Measurements from ENCODE around the gene TMTC4. TPM values are rescaled to one million over a fixed set of nuclear protein-coding genes. Genes with fewer than 3 reads are reported as not detected.

The TMTC4 gene
- total and polyA plus RNA-seq, 2 of the 4 experiments (the other 2 are of a cell fraction) = 8.4 to 14.3 TPM

DNA sequence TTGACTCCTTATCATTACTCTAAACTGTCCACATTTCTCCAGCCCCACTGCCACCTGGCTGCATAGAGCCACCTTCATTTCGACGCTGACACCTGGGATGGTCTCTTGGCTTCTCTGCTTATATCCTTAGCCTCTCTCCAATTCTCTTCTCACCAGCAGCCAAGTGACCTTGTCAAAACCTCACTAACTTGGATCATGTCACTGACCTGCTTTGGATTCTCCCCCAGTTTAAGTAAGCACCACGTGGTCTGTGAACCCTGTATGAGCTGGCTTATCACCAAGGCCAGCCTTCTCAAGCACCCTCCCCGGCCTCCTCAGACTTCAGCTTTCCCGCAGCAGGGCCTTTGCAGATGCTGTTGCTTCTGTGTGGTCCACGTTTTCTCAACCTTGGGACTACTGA is 73.7 kb downstream of the TMTC4 start:
- H2BK15ac ChIP-seq (ENCODE audit: low read depth, low read length) = no peak overlapping the region
- H3K18ac ChIP-seq (ENCODE audit: low read depth, low read length) = no peak overlapping the region
- H3K56ac ChIP-seq (ENCODE audit: extremely low read depth, insufficient read depth, low read length) = no peak overlapping the region
- POLR2A ChIA-PET (ENCODE audit: unreplicated experiment) = no interaction called here
- no peak overlapping the region for H2AK5ac ChIP-seq (ENCODE audit: low read depth, low read length)
- no peaks in the 10 kb centered on the region; the same call in 1 of the 2 replicates for H3K9me3 ChIP-seq (ENCODE audit: control insufficient read depth, insufficient read depth, low read length)
- H2BK20ac ChIP-seq (ENCODE audit: low read depth, low read length) = no peak overlapping the region
- no peak overlapping the region for H2AFZ ChIP-seq (replicated peaks; ENCODE audit: low read length, poor library complexity)
- H4K5ac ChIP-seq (ENCODE audit: low read depth, low read length) = no peak overlapping the region
- H2AK9ac ChIP-seq (replicated peaks; ENCODE audit: low read depth, low read length, poor library complexity) = no peak overlapping the region
- no peak for ATAC-seq (ENCODE audit: low read depth)
- TF ChIP-seq CEBPB (IDR thresholded peaks at IDR 0.05; ENCODE audit: low read depth, low read length) = no peak
- TF ChIP-seq BHLHE40 (IDR thresholded peaks at IDR 0.05; ENCODE audit: low read depth, low read length) = no peak
- no peak for TF ChIP-seq NFE2L2 (IDR thresholded peaks at IDR 0.05; ENCODE audit: low read depth, low read length)
- TF ChIP-seq RAD21 (IDR thresholded peaks at IDR 0.05; ENCODE audit: low read length) = no peak
- no peaks in the 10 kb centered on the region for H3K4me1 ChIP-seq (ENCODE audit: control insufficient read depth, insufficient read depth, low read length)
- no peak for DNase-seq
- CTCF ChIA-PET = no interaction called here
- no peak overlapping the region for H3K9ac ChIP-seq (ENCODE audit: low read depth, low read length)
- no TSS peak for BruUV-seq (replicated peaks)
- H3K27me3 ChIP-seq (ENCODE audit: control insufficient read depth, insufficient read depth, low read length) = no peaks in the 10 kb centered on the region
- in situ Hi-C loops (cut with MboI; ENCODE audit: low sequenced_read_pairs) (no loop called here), dilution Hi-C loops (cut with HindIII; ENCODE audit: low sequenced_read_pairs, unreplicated experiment) (no loop called here), intact Hi-C loops (cut with micrococcal nuclease) (no loop called here)
- H2BK120ac ChIP-seq (ENCODE audit: low read depth, low read length) = no peak overlapping the region
- H3K79me1 ChIP-seq (ENCODE audit: low read depth in 1 of 2, low read length in 2 of 2) = no peaks in the 10 kb centered on the region
- H3K27ac ChIP-seq (ENCODE audit: insufficient read depth, low read length) = no peak overlapping the region
- H4K20me1 ChIP-seq (ENCODE audit: insufficient read depth, low read length) = no peaks in the 10 kb centered on the region
- no peak overlapping the region for H3K4me2 ChIP-seq (ENCODE audit: low read depth, low read length)
- H2BK5ac ChIP-seq (ENCODE audit: low read depth, low read length, poor library complexity, severe bottlenecking) = no peak overlapping the region
- no peak overlapping the region for H3K23ac ChIP-seq (ENCODE audit: low read depth, low read length)
- no peak overlapping the region for H4K8ac ChIP-seq (ENCODE audit: low read depth in 2 of 2, low read length in 2 of 2)
- H4K91ac ChIP-seq (ENCODE audit: insufficient read depth, low read depth, low read length) = no peak overlapping the region
- no peak overlapping the region for H3K4ac ChIP-seq (ENCODE audit: low read depth, low read length)
- 90% methylated on average over 2 of the region's 6 CpGs; no CpG with 5 or more reads in 1 of the 2 experiments for WGBS, 2 experiments (ENCODE audit: extremely low coverage in 2 of 2, insufficient read length in 1 of 2)
- no peaks in the 10 kb centered on the region for H3K9me1 ChIP-seq (ENCODE audit: insufficient read depth, low read length)
- no peak overlapping the region for H3K14ac ChIP-seq (replicated peaks; ENCODE audit: low read depth, low read length)
- H3K36me3 ChIP-seq (ENCODE audit: control insufficient read depth, insufficient read depth, low read length) = no peaks in the 10 kb centered on the region
- H3K4me3 ChIP-seq (ENCODE audit: insufficient read depth, low read depth, low read length) = no peak overlapping the region

All from IMR-90 (cell line).